ENCODE data around the gene RAB36. TPM values are rescaled to one million over a fixed set of nuclear protein-coding genes. Genes with fewer than 3 reads are reported as not detected.

The RAB36 gene
- total RNA-seq, 1 donor from 2014 or later = 2.2 TPM

GRCh38 chr22:23145878-23146470 lies 697 bp downstream of the RAB36 start:
- no peak for DNase-seq (ENCODE audit: low spot score)
- H3K27me3 Mint-ChIP-seq (ENCODE audit: unreplicated experiment) = peaks cover 18% of the 10 kb centered on the region
- H3K36me3 Mint-ChIP-seq (ENCODE audit: low read depth, unreplicated experiment) = peaks cover 5% of the 10 kb centered on the region
- H3K27ac Mint-ChIP-seq (ENCODE audit: unreplicated experiment) = peak overlapping the region; percentile 80
- no peaks in the 10 kb centered on the region for H3K9me3 Mint-ChIP-seq (ENCODE audit: unreplicated experiment)
- no peak overlapping the region for H3K4me3 Mint-ChIP-seq (ENCODE audit: unreplicated experiment)
- no peak for TF ChIP-seq CTCF (IDR thresholded peaks at IDR 0.05; ENCODE audit: unreplicated experiment)
- H3K4me1 Mint-ChIP-seq (ENCODE audit: unreplicated experiment) = peaks cover 23% of the 10 kb centered on the region

DNA sequence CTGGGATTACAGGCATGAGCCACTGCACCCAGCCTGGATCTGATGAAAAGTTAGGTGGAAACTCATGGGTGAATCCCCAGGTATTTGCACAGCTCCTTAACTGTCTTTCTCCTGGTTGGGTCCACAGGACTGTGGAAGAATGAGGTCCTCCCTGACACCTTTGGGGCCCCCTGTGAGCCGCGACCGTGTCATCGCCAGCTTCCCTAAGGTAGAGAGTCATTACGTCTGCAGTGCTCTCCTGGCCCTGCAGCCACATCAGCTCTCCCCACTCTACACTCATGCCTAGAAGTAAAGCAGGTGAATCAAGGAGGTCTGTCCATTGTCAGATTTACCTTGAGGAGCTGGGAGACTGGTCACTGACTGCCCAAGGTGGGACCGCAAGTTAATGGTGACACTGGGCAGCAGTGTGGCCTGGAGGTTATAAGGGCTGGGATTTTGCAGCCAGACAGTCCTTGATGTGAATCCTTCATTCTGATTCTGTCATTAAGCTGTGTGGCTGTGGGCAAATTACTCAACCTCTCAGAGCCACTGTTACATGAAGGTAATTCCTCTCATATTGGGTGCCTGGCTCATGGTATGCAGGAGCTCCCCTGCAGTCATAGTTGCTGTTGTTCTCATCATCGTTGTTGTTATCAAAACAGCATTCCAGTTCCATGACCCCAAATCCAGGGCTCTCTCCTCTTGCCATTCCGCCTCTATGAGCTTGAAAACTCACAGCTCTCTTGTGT lies 1.4 kb downstream of the RAB36 start:
- Mint-ChIP-seq H3K4me3 (ENCODE audit: unreplicated experiment) (no peak overlapping the region), H3K27ac (ENCODE audit: unreplicated experiment) (peak overlapping the region; percentile 30), H3K4me1 (ENCODE audit: unreplicated experiment) (peaks cover 24% of the 10 kb centered on the region), H3K9me3 (ENCODE audit: unreplicated experiment) (no peaks in the 10 kb centered on the region), H3K36me3 (ENCODE audit: low read depth, unreplicated experiment) (peaks cover 6% of the 10 kb centered on the region), H3K27me3 (ENCODE audit: unreplicated experiment) (peaks cover 18% of the 10 kb centered on the region)
- no peak for TF ChIP-seq CTCF (IDR thresholded peaks at IDR 0.05; ENCODE audit: unreplicated experiment)
- DNase-seq (ENCODE audit: low spot score) = no peak

- peaks cover 12% of the 10 kb centered on the region for H3K27me3 Mint-ChIP-seq (ENCODE audit: unreplicated experiment)
- H3K4me3 Mint-ChIP-seq (ENCODE audit: unreplicated experiment) = peak overlapping the region; percentile 32
- peak overlapping the region; percentile 8 for H3K27ac Mint-ChIP-seq (ENCODE audit: unreplicated experiment)
- peaks cover 6% of the 10 kb centered on the region for H3K36me3 Mint-ChIP-seq (ENCODE audit: low read depth, unreplicated experiment)
- no peaks in the 10 kb centered on the region for H3K9me3 Mint-ChIP-seq (ENCODE audit: unreplicated experiment)
- no peak for TF ChIP-seq CTCF (IDR thresholded peaks at IDR 0.05; ENCODE audit: unreplicated experiment)
- H3K4me1 Mint-ChIP-seq (ENCODE audit: unreplicated experiment) = peaks cover 29% of the 10 kb centered on the region
- no peak for DNase-seq (ENCODE audit: low spot score)
Observed at GRCh38 chr22:23147617-23148387, 2.5 kb downstream of the RAB36 start.

DNA sequence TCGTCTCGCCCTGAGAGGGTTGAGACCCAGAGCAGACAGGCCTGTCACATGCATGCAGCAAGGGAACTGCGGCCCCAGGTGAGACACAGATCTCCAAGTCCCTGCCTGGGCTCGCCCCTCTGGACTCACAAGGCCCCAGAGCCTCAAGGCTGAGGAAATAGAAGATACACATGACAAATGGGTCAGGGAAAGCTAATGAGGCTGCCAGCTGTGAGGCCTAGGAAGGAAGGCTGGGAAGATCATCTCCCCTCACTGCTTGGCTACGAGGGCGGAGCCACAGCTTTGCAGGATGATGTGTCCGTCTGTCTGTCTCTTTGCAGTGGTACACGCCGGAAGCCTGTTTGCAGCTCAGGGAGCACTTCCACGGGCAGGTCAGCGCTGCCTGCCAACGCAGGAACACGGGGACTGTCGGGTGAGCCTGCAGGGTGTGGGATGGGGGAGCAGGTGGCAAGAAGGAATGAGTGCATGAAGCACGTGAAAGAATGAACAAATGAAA lies 4.5 kb downstream of the RAB36 start:
- Mint-ChIP-seq H3K27ac (ENCODE audit: unreplicated experiment) (no peak overlapping the region), H3K27me3 (ENCODE audit: unreplicated experiment) (peaks cover 9% of the 10 kb centered on the region), H3K9me3 (ENCODE audit: unreplicated experiment) (no peaks in the 10 kb centered on the region), H3K36me3 (ENCODE audit: low read depth, unreplicated experiment) (peaks cover 6% of the 10 kb centered on the region), H3K4me1 (ENCODE audit: unreplicated experiment) (peaks cover 33% of the 10 kb centered on the region), H3K4me3 (ENCODE audit: unreplicated experiment) (no peak overlapping the region)
- TF ChIP-seq CTCF (IDR thresholded peaks at IDR 0.05; ENCODE audit: unreplicated experiment) = no peak
- no peak for DNase-seq (ENCODE audit: low spot score)

Data from endothelial cell (in vitro differentiated cells).